HG02588 (cell line): ENCODE data around the gene ATXN1.
"Not testable (repeated sequence)": the region's sequence is repeated elsewhere in the genome, so short reads cannot be mapped to it uniquely, and the experiment has no call there.

ENCODE experiments used
- ATAC-seq: cut with Tn5 transposase; IDR thresholded peaks from one replicate; pipeline ENCODE4 v1.9.1; 2021; ENCODE audit warnings: mild to moderate bottlenecking, moderate library complexity; ENCODE audit not compliant: unreplicated experiment

The ATXN1 gene

GRCh38 chr6:16470502-16471221 is 290.6 kb downstream of the ATXN1 start:
- no peak for ATAC-seq

GRCh38 chr6:16468991-16469615 is 292.2 kb downstream of the ATXN1 start:
- ATAC-seq, result no peak

GRCh38 chr6:16466800-16467553 is 294.3 kb downstream of the ATXN1 start:
- no peak for ATAC-seq

- no peak for ATAC-seq
Measured at GRCh38 chr6:16464045-16464444, 297.2 kb downstream of the ATXN1 start.

GRCh38 chr6:16463246-16463645 is 298.0 kb downstream of the ATXN1 start:
- not testable (repeated sequence) for ATAC-seq

- no peak for ATAC-seq
Measured at GRCh38 chr6:16461491-16461890, 299.8 kb downstream of the ATXN1 start.

- ATAC-seq, result not testable (repeated sequence)
Measured at GRCh38 chr6:16459472-16459871, 301.8 kb downstream of the ATXN1 start.

- ATAC-seq, result no peak
Measured at GRCh38 chr6:16452348-16452747, 308.9 kb downstream of the ATXN1 start.

- no peak for ATAC-seq
Measured at GRCh38 chr6:16450821-16451220, 310.4 kb downstream of the ATXN1 start.

GRCh38 chr6:16450285-16450684 is 311.0 kb downstream of the ATXN1 start:
- ATAC-seq, result no peak

GRCh38 chr6:16446273-16446672 is 315.0 kb downstream of the ATXN1 start:
- no peak for ATAC-seq

GRCh38 chr6:16442031-16442430 is 319.2 kb downstream of the ATXN1 start:
- no peak for ATAC-seq

- ATAC-seq, result no peak
Measured at GRCh38 chr6:16441262-16441661, 320.0 kb downstream of the ATXN1 start.

- ATAC-seq, result no peak
Measured at GRCh38 chr6:16440636-16441212, 320.5 kb downstream of the ATXN1 start.

GRCh38 chr6:16438718-16439591 is 322.3 kb downstream of the ATXN1 start:
- ATAC-seq, result no peak

- no peak for ATAC-seq
Measured at GRCh38 chr6:16437984-16438383, 323.3 kb downstream of the ATXN1 start.

- no peak for ATAC-seq
Measured at GRCh38 chr6:16437095-16437494, 324.2 kb downstream of the ATXN1 start.

GRCh38 chr6:16436550-16436949 is 324.7 kb downstream of the ATXN1 start:
- ATAC-seq, result no peak

GRCh38 chr6:16434885-16435284 is 326.4 kb downstream of the ATXN1 start:
- ATAC-seq, result no peak

GRCh38 chr6:16433338-16433890 is 327.8 kb downstream of the ATXN1 start:
- ATAC-seq, result no peak
